SKM-1 treated with dmso at 0.1 percent for 144 hours (cell line): ENCODE results near the gene HSPA2.
A peak's percentile ranks its signal among the peaks of the same experiment; 100 is the strongest.
"Not testable (repeated sequence)": the region's sequence is repeated elsewhere in the genome, so short reads cannot be mapped to it uniquely, and the experiment has no call there.

Experiments
- DNase-seq: peaks from one replicate; lab custom pipeline; 2025; ENCODE audit not compliant: unreplicated experiment; lab: John Stamatoyannopoulos, UW

The HSPA2 gene

GRCh38 chr14:64558216-64558615 is 17.7 kb downstream of the HSPA2 start:
- not testable (repeated sequence) for DNase-seq

- no peak for DNase-seq
Observed at GRCh38 chr14:64561631-64562030, 21.1 kb downstream of the HSPA2 start.

DNA sequence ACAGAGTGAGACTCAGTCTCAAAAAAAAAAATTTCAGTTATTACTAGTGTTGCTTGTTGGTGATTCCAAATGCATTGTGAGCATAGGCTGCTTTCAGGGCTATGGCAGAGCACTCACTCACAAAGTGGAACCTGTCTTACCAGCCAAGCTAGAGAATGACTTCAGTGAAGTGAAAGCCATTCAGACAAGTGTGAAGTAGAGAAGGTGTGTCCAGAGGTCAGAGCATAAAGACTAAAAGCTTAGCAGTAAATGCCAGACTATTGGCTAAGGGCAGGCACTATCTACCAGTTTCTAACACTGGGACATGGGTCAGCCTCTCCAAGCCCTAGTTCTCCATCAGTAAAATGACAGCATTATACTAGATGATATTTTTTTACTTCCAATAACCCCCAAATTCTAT is 21.9 kb downstream of the HSPA2 start:
- no peak for DNase-seq

DNA sequence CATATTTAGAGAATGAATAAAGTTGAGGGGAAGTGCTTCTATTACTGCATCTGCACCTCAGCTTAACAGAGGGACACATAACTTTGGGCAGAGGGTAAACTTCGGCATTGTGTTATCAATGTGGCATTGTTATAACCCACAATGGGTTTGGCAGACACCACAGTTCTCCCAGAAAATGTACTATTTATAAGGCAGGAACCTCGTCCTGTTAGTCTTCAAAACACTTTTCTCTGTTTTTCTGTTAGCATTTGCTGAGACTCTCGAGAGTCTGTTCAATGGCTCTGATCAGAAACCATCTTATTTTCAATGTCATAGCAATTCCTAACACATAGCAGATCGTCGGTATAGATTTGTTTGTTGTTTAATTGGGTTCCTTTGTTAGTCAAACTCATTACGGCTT is 23.2 kb downstream of the HSPA2 start:
- no peak for DNase-seq

GRCh38 chr14:64566651-64567122 is 26.1 kb downstream of the HSPA2 start:
- DNase-seq = no peak

DNA sequence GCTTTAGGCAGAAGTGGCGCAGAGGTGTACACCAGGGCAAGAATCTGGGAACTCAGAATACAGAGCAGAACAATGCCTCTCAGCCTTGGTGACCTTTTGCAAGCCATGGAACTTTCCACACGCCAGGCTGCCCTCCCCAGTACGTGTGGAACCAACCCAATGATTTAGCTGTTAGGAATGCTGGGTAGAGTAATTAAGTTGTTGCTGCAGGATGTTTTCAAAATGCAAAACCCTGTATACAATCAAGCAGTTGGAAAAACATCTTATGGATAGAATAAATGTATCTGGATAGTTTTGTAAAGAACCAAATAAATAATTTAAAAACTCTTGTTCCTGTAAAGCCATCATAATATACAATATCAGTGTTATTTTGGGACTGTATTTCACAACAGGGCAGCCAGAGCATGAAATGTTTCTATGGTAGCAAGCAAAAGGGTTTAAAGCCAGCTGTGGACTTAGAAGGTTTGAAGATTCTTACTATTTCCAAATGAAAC is 28.6 kb downstream of the HSPA2 start:
- DNase-seq = peak; percentile 12

- not testable (repeated sequence) for DNase-seq
Observed at GRCh38 chr14:64569646-64570045, 29.1 kb downstream of the HSPA2 start.

GRCh38 chr14:64572386-64573104 is 32.0 kb downstream of the HSPA2 start:
- DNase-seq = no peak

- no peak for DNase-seq
Observed at GRCh38 chr14:64573109-64573508, 32.6 kb downstream of the HSPA2 start.

- no peak for DNase-seq
Observed at GRCh38 chr14:64574371-64575107, 34.0 kb downstream of the HSPA2 start.

DNA sequence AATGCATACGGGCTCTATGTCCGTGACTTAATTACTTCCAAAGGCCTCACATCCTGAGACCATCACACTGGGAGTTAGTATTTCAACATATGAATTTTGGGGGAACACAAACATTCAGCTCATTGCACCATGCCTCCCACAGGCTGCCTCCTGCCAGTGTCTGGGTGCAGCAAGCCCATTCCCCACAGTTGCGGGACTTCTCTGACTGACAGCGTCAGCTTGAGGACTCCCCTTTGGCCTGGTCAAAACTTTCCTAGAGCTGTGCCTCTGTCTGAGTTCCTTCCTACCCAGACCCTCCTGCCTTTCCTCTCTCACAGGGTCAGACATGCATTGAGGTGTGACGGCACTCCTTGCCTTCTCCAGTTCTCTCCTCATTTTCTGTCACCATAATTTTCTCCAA is 36.7 kb downstream of the HSPA2 start:
- DNase-seq = no peak

GRCh38 chr14:64580467-64580866 is 39.9 kb downstream of the HSPA2 start:
- no peak for DNase-seq

DNA sequence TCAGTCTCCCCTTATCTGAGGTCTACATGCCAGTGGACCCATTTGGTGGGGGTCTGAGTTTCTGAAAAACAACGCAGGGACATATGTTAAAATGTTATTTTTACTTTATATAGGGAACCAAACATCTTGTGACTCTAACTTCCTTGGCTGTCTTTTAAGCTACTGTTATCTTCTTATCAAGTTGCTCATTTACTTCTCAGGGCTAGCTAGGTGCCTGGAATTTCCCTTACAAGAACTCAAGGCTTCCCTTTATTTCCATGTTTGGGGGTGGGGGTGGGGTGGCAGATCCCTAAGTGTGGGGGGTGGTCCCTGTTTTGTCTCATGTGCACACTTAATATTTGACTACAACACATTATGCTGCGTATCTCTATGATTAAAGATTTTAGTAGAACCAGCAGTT is 40.8 kb downstream of the HSPA2 start:
- DNase-seq = no peak

DNA sequence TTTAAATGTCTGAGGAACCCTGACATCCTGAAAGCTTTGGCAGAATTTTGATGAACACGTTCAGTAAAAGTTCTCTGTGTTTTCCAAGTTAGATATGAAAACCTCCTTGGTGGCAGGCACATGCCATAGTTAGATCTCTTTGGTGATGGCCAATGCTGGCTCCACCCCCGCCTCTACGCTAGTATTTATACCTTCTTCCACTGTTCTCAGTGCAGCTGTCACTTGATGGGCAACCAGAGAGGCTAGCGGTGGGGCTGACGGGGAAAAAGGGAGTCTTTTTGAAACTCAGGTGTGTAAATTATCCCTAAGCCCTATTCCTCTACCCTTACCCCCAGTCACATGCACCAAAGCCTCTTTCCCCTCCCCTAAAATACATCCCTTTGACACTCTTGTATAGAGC is 41.3 kb downstream of the HSPA2 start:
- no peak for DNase-seq

DNA sequence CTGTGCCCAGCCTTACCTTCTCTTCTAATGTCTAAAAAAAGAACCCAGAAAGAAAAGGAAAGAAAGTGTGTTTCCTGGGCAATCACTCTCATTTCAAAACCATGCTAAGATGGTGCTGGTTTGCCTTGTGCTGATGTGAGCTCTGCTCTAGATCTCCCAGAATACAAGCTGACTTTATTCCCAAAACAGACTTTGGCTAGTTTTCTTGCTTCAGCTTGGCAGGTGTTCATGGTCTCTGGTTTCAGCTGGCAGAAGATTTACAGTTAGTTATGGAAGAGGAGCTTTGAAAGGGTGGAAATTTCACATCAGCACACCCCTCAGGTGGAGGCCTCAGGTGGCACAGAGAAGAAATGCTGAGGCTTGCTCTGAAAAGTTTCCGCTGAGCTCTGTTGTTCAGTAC is 43.6 kb downstream of the HSPA2 start:
- DNase-seq = no peak

DNA sequence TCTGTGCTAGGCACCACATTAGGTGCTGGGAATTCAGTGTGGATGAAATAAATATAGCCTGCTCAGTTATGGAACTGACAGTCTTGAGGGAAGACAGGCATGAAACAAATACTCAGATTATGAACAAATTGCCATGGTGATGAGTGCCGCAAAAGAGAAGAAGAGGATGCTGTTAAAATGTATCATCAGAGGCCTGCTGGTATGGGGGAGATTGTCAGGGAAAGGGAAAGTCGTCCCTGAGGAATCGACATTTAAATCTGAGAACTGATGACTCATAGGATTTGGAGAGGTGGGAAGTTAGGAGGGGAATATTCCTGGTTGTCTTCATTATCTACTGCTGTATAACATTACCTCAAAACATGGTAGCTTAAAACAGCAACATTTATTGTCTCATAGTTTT is 51.3 kb downstream of the HSPA2 start:
- DNase-seq = no peak
